Kidney epithelial cell (primary cell): ENCODE measurements around the gene SETBP1. TPM values are rescaled to one million over a fixed set of nuclear protein-coding genes. Genes with fewer than 3 reads are reported as not detected.

ENCODE experiments used
- DNase-seq: peaks from one replicate; pipeline ENCODE4 v3.0.0-alpha.2; 2010; ENCODE audit warnings: low read depth
- H3K27me3 ChIP-seq: 2 replicates; pipeline ENCODE4 v1.6.0; 2011; ENCODE audit warnings: low read length; ENCODE audit not compliant: control insufficient read depth, insufficient read depth
- H3K36me3 ChIP-seq: 2 replicates; pipeline ENCODE4 v1.5.1; 2011; ENCODE audit warnings: low read length; ENCODE audit not compliant: control insufficient read depth, insufficient read depth
- H3K4me3 ChIP-seq: 2 replicates; pipeline ENCODE4 v1.5.1; 2011; ENCODE audit warnings: low read depth, mild to moderate bottlenecking, control low read depth, low read length
- total RNA-seq: library from RNA; depleted of rRNA; stranded (reverse); fragments of >200 nt; gene quantifications from 2 replicates; pipeline ENCODE4 v1.2.3, GENCODE V29; 2015
- TF ChIP-seq, protein P1 (sequence below): IDR thresholded peaks from 2 replicates; pipeline ENCODE4 v1.5.1; 2011; ENCODE audit warnings: mild to moderate bottlenecking, moderate library complexity, low read length, control low read depth, inconsistent platforms; ENCODE audit not compliant: insufficient read depth, poor library complexity, severe bottlenecking

Gene SETBP1
- total RNA-seq, 1 donor from 2014 or later, result 2.9 TPM

DNA sequence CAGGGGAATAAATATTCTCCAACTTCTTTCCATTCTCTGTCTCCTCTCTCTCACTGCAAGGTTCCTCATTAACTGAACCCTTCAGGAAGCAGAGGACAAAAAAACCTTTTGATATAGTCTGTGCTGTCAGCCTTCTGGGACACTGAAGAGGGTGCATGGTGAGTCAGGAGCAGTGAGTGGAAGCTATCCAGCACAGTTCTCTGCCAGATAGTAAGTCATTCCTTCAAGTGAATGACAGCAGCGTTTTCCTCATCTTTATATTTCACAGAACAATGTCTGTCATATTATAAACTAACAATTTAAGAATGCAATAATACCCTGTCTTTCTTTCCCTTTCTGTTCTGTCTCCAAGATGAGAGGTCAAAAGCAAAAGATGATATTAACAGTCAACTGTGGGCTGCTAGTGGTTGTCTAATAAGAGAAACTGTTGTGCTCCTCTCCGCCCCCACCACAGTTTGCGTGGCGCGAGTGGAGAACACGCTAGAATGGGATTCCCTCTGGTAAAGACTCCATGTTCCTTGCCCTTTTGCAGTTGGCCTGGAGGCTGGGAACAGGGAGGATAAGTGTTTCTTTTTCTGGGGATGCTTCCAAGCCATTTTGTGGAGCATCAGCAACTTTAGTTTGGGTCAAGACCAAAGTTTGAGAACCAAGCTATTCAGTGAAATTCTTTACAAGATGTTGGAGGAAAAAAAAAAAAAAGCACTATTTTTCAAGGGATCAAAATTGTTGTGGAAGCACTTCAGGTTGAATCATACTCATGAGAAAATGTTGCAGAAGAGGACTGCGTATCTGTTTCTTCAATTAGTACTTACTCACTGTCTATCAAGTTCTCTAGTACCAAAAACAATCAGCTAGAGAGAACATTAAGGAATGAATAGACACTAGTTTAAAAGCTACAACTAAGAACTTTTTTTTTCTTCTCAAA lies 430.2 kb downstream of the SETBP1 start:
- DNase-seq, result no peak
- TF ChIP-seq, protein P1, sequence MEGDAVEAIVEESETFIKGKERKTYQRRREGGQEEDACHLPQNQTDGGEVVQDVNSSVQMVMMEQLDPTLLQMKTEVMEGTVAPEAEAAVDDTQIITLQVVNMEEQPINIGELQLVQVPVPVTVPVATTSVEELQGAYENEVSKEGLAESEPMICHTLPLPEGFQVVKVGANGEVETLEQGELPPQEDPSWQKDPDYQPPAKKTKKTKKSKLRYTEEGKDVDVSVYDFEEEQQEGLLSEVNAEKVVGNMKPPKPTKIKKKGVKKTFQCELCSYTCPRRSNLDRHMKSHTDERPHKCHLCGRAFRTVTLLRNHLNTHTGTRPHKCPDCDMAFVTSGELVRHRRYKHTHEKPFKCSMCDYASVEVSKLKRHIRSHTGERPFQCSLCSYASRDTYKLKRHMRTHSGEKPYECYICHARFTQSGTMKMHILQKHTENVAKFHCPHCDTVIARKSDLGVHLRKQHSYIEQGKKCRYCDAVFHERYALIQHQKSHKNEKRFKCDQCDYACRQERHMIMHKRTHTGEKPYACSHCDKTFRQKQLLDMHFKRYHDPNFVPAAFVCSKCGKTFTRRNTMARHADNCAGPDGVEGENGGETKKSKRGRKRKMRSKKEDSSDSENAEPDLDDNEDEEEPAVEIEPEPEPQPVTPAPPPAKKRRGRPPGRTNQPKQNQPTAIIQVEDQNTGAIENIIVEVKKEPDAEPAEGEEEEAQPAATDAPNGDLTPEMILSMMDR, result no peak

DNA sequence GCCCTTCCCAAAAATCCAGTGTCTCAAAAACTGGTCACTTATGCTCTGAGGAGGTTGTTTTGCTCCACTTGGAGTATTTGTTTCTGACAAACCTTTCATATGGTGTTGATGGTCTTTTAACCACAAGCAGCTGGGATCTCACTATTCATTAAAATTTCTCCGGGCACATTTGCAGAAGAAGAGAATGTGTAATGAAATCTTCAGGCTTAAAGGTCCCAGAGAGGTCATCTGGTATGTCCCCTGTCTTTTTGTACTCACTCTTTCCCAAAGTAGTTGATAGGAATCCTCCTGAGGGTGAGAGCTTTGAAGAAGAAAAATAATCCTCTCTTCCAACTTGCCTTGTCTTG lies 430.8 kb downstream of the SETBP1 start:
- Histone ChIP-seq H3K36me3 (no peaks in the 10 kb centered on the region), H3K4me3 (no peak overlapping the region), H3K27me3 (no peaks in the 10 kb centered on the region)
- DNase-seq, result no peak
- TF ChIP-seq, protein P1, result no peak

More for the DNA sequence above, 430.2 kb downstream of the SETBP1 start:
- Histone ChIP-seq H3K4me3 (no peak overlapping the region), H3K36me3 (no peaks in the 10 kb centered on the region), H3K27me3 (no peaks in the 10 kb centered on the region)

DNA sequence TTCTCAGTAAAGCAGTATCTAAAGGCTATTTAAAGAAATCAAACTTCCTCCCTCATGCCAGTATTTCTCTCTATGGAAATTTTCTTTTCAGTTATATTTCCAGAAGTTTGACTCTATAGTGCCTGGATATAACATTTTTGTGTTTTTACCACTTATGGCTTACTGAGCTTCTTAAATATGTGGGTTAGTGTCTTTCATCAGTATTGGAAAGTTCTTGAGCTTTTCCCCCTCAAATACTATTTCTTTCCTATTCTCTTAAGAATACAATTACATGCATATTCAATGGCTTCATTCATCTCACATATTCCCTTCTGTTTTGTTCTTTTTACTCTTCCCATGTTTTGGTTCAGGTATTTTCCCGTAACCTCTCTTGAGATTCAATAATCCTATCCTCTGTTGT lies 432.0 kb downstream of the SETBP1 start:
- no peaks in the 10 kb centered on the region for H3K27me3 ChIP-seq
- no peak for DNase-seq

DNA sequence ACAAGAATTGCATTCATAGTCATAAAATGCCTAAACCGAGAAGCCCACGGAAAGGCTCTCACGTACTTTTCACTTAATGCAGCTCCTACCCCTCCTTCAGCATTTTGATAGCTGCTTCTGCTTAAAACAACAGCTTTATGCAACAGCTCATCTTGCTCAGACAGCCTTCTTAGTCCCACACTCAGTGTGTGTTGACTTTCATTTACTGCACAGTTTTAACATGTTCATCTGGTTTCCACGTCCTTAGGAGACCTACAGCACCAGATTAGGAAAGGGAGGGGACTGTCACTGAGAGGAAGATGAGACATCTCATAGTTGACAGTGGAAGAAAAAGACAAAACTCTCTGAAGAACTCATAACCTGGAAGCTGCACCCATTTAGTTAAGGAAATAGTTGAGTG lies 435.4 kb downstream of the SETBP1 start:
- TF ChIP-seq, protein P1, result no peak
- Histone ChIP-seq H3K4me3 (no peak overlapping the region), H3K36me3 (no peaks in the 10 kb centered on the region), H3K27me3 (no peaks in the 10 kb centered on the region)
- no peak for DNase-seq

More for the DNA sequence above, 432.0 kb downstream of the SETBP1 start:
- Histone ChIP-seq H3K36me3 (no peaks in the 10 kb centered on the region), H3K4me3 (no peak overlapping the region)
- TF ChIP-seq, protein P1, result no peak
